D721Med (cell line): ENCODE data around the gene GUCY1B1.

Experiments
- DNase-seq: peaks from one replicate; pipeline ENCODE4 v3.0.0; 2011; ENCODE audit warnings: low spot score; ENCODE audit not compliant: insufficient read length
- FAIRE-seq: peaks from 2 replicates; lab custom pipeline; 2011; peaks lifted over from hg19 to GRCh38; lab: Jason Lieb, UNC
- TF ChIP-seq, protein P1 (sequence below): IDR thresholded peaks from 2 replicates; pipeline ENCODE4 v1.5.1; 2012; ENCODE audit warnings: mild to moderate bottlenecking, control low read depth; ENCODE audit not compliant: insufficient read depth; ENCODE audit errors: missing control alignments

The GUCY1B1 gene

GRCh38 chr4:155781249-155781831 is 22.5 kb downstream of the GUCY1B1 start:
- TF ChIP-seq, protein P1, sequence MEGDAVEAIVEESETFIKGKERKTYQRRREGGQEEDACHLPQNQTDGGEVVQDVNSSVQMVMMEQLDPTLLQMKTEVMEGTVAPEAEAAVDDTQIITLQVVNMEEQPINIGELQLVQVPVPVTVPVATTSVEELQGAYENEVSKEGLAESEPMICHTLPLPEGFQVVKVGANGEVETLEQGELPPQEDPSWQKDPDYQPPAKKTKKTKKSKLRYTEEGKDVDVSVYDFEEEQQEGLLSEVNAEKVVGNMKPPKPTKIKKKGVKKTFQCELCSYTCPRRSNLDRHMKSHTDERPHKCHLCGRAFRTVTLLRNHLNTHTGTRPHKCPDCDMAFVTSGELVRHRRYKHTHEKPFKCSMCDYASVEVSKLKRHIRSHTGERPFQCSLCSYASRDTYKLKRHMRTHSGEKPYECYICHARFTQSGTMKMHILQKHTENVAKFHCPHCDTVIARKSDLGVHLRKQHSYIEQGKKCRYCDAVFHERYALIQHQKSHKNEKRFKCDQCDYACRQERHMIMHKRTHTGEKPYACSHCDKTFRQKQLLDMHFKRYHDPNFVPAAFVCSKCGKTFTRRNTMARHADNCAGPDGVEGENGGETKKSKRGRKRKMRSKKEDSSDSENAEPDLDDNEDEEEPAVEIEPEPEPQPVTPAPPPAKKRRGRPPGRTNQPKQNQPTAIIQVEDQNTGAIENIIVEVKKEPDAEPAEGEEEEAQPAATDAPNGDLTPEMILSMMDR = no peak
- no peak for FAIRE-seq

DNA sequence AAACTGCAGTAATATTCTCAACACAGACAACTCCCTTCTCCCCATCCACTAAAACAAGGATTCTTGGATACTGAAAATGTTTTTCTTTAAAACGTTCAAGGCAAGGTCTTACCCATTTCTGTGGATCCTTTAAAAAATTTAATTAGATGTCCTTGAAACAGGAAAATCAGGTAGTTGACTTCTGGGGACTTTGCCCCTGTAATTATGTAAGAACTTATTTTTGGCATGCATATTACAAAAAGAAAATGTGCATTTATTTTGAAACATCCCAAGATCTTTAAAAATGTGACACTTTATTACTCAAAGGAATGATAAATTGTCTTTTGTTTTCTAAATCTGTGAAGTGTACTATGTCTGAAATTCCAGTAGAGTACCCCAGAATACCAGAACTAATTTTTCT is 25.8 kb downstream of the GUCY1B1 start:
- FAIRE-seq (no peak), DNase-seq (no peak)
- TF ChIP-seq, protein P1 = no peak

More at GRCh38 chr4:155781249-155781831, 22.5 kb downstream of the GUCY1B1 start:
- DNase-seq = no peak

GRCh38 chr4:155785828-155786227 is 27.0 kb downstream of the GUCY1B1 start:
- FAIRE-seq (no peak), DNase-seq (no peak)
- TF ChIP-seq, protein P1 = no peak

DNA sequence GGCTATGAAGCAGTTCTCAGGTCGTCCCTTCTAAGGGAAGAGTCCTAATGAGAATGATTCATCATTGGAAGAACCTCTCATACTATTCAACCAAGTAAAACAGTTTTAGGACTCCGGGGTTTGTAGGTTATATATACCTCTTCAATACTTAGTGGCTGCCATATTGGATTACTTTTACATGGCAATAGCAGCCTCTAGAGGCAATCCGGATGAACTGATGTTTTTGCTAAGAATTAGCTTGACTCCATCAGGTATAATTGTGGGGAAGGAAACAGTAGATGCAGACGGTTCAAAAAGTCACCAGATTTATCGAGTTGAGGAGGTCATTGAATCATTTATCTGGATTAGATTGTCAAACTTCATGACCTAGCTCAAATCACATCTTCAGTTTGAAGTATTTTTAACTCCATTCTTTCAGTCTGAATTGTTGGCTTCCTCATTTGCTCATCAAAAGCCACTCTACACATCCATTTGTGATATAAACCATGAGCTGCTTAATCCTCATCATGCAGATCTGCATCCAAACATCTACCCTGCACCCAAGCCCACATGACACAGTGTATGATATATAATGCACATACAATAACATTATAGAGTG is 28.4 kb downstream of the GUCY1B1 start:
- TF ChIP-seq, protein P1 = peak; percentile 95
- peak; percentile 90 for FAIRE-seq
- no peak for DNase-seq

DNA sequence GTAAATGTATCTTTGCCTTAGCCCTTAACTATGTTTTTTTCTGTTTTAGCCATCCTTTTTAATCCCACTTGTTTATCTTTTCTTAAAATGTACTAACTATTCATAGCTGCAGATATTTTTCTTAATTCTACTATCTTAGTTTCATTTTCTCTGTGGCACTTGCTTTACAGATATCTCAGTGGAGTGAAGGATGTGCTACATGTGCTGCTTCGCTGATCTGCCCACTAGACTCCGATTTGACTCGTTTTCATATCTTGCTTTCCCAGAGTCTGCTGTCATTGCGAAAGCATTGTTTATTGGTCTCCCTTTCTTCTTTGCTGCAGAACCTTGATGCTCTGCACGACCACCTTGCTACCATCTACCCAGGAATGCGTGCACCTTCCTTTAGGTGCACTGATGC is 30.6 kb downstream of the GUCY1B1 start:
- FAIRE-seq = no peak
- DNase-seq = no peak
- TF ChIP-seq, protein P1 = no peak

- TF ChIP-seq, protein P1 = no peak
- DNase-seq (no peak), FAIRE-seq (no peak)
Observed at GRCh38 chr4:155789982-155790381, 31.2 kb downstream of the GUCY1B1 start.

DNA sequence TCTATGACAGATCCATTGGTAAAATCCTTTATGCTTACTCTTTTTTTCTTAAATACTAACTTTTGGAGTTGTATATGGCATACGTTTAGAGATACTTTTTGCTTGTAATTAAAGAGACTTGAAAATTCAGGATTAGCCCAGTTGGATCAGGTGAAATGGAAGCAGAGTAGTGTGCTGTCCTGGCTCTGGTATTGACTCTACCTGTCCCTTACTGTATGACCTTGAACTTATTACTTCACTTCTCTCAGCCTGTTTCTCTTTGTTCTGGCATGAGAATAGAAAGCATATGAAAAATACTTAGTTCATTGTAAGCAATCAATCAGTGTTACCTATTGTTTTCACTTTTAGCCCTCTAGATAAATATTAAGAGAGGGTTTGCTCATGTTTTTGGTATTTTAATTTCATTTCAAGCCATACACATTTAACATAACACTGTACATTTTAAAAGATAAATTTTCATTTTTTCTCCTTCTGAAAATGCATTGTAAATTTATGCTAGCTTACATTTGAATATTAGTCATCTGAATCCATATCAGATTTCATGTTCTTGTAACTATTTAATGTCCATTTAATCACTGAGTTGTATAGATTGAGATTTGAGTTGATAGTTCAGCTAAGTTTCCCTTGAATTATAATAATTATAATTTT is 35.9 kb downstream of the GUCY1B1 start:
- no peak for DNase-seq
- no peak for FAIRE-seq
- TF ChIP-seq, protein P1 = no peak
